Caco-2 (cell line): ENCODE measurements around the gene HNRNPC. TPM values are rescaled to one million over a fixed set of nuclear protein-coding genes. Genes with fewer than 3 reads are reported as not detected.

Source experiments
- BruUV-seq: library from RNA; stranded (reverse); fragments of 400-500 nt; replicated peaks from 2 replicates; lab custom pipeline; 2021; lab: Mats Ljungman, UMichigan
- CTCF ChIA-PET: fragments of 300-600 bp; sonication (Branson Sonifier 250); formaldehyde crosslinking; loops from one replicate; lab custom pipeline; 2022; ENCODE audit warnings: antibody characterized with exemption; lab: Charles Lee
- POLR2A ChIA-PET: fragments of 300-600 bp; sonication (Branson Sonifier 250); formaldehyde crosslinking; loops from one replicate; lab custom pipeline; 2022; ENCODE audit warnings: antibody characterized with exemption; lab: Charles Lee
- DNase-seq, 2 experiments: peaks; one replicate each; pipeline versions ENCODE4 v3.0.0 to v3.0.0-alpha.2; 2020 to 2022
- H3K27me3 ChIP-seq: replicated peaks from 2 replicates; pipeline ENCODE4 v1.6.0; 2011; ENCODE audit warnings: low read length; ENCODE audit not compliant: control insufficient read depth, insufficient read depth
- H3K36me3 ChIP-seq: 2 replicates; pipeline ENCODE4 v1.5.1; 2011; ENCODE audit warnings: low read length; ENCODE audit not compliant: control insufficient read depth, insufficient read depth
- H3K4me1 ChIP-seq: fragments of 250-450 bp; sonication (Bioruptor Pico); 2 replicates; pipeline ENCODE4 v1.5.1; 2020; ENCODE audit warnings: mild to moderate bottlenecking
- H3K4me3 ChIP-seq: 2 replicates; pipeline ENCODE4 v1.5.1; 2011; ENCODE audit warnings: low read depth, mild to moderate bottlenecking, control low read depth, low read length
- H3K9me3 ChIP-seq: fragments of 250-450 bp; sonication (Bioruptor Pico); 2 replicates; pipeline ENCODE4 v1.5.1; 2020; ENCODE audit warnings: mild to moderate bottlenecking, moderate library complexity
- H3K27ac Mint-ChIP-seq: one replicate; pipeline ENCODE4 v1.8.0; 2022; ENCODE audit warnings: mixed read lengths; ENCODE audit not compliant: unreplicated experiment
- H3K27me3 Mint-ChIP-seq: one replicate; pipeline ENCODE4 v1.8.0; 2022; ENCODE audit warnings: mixed read lengths; ENCODE audit not compliant: insufficient read depth, unreplicated experiment
- H3K36me3 Mint-ChIP-seq: one replicate; pipeline ENCODE4 v1.8.0; 2022; ENCODE audit warnings: mild to moderate bottlenecking, mixed read lengths; ENCODE audit not compliant: insufficient read depth, unreplicated experiment
- H3K4me1 Mint-ChIP-seq: one replicate; pipeline ENCODE4 v1.8.0; 2022; ENCODE audit warnings: low read depth, mixed read lengths; ENCODE audit not compliant: unreplicated experiment
- H3K4me3 Mint-ChIP-seq: one replicate; pipeline ENCODE4 v1.8.0; 2022; ENCODE audit warnings: mild to moderate bottlenecking, moderate library complexity, mixed read lengths; ENCODE audit not compliant: unreplicated experiment
- H3K9me3 Mint-ChIP-seq: one replicate; pipeline ENCODE4 v1.8.0; 2022; ENCODE audit warnings: mixed read lengths; ENCODE audit not compliant: unreplicated experiment
- intact Hi-C: fragments of 100-400 bp; cut with micrococcal nuclease; formaldehyde crosslinking; loops from one replicate; pipeline ENCODE4 v1.10.0; 2022; ENCODE audit not compliant: unreplicated experiment
- total RNA-seq: library from RNA; stranded (reverse); gene quantifications from 2 replicates; pipeline ENCODE4 v1.2.3, GENCODE V29; 2022
- TF ChIP-seq, protein P1 (sequence below), 2 experiments: fragments of 200-600 bp in 1 of 2; IDR thresholded peaks; 1 replicate in 1 of 2; 2 replicates in 1 of 2; pipeline versions ENCODE4 v1.5.1 to v1.8.0; 2011 to 2022; ENCODE audit warnings: antibody characterized with exemption in 1 of 2, control low read depth in 1 of 2, inconsistent platforms in 1 of 2, low read depth in 1 of 2, low read length in 1 of 2, mild to moderate bottlenecking in 1 of 2, moderate library complexity in 1 of 2; ENCODE audit not compliant: insufficient read depth in 1 of 2, severe bottlenecking in 1 of 2, unreplicated experiment in 1 of 2

Gene HNRNPC
- total RNA-seq, 1 experiment from 2014 or later: 512 TPM

DNA sequence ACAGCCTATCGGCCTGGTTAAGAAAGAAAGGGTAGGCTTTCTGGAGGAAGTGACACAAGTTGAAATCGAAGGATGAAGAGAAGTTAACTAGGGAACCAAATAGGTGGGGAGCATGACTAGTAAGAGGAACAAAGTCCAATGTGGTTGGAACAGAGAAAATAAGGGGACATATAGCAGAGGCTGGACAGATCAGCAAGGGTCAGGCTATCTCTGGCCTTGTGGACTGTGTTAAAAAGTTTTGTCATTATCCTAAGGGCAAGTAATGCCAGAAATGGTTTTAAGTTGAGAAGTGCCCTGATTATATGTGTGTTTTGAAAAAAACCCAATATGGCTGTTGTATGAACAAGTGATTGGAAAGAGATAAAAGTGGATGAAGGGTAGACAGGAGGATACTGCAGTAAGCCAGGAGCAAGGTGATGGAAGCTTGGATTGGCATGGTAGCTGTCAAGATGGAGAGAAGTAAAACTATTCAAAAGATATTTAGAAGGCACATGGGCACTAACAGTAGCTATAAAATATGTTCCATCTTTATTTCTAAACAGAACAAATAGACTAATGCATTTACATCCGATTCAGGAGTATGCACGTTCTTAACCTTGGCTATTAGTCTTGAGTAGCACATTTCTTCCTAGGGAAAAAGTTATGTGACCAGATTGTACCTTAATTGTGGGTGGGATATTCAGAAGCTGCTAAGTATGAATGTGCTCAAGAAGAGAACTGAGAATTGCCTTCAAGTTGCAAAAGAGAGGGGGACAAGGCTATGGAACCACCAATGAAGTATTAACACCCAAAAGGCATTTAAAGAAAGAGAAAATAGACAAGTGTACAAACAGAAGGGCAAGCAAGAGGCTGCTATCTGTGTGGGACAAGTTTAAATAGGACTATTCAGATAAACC, 66.5 kb downstream of the HNRNPC start:
- Histone ChIP-seq H3K27me3 (no peaks in the 10 kb centered on the region), H3K36me3 (no peaks in the 10 kb centered on the region; the same call in 1 of the 2 replicates), H3K4me3 (no peak overlapping the region), H3K4me1 (no peaks in the 10 kb centered on the region), H3K9me3 (no peaks in the 10 kb centered on the region; the same call in 1 of the 2 replicates)
- Mint-ChIP-seq H3K36me3 (peaks cover 96% of the 10 kb centered on the region), H3K4me1 (peaks cover 25% of the 10 kb centered on the region), H3K9me3 (no peaks in the 10 kb centered on the region), H3K4me3 (no peak overlapping the region), H3K27me3 (no peaks in the 10 kb centered on the region), H3K27ac (peak overlapping the region; percentile 36)
- CTCF ChIA-PET: no interaction called here
- no TSS peak for BruUV-seq
- intact Hi-C loops: no loop called here
- no peak for DNase-seq
- POLR2A ChIA-PET: no interaction called here
- TF ChIP-seq, protein P1, sequence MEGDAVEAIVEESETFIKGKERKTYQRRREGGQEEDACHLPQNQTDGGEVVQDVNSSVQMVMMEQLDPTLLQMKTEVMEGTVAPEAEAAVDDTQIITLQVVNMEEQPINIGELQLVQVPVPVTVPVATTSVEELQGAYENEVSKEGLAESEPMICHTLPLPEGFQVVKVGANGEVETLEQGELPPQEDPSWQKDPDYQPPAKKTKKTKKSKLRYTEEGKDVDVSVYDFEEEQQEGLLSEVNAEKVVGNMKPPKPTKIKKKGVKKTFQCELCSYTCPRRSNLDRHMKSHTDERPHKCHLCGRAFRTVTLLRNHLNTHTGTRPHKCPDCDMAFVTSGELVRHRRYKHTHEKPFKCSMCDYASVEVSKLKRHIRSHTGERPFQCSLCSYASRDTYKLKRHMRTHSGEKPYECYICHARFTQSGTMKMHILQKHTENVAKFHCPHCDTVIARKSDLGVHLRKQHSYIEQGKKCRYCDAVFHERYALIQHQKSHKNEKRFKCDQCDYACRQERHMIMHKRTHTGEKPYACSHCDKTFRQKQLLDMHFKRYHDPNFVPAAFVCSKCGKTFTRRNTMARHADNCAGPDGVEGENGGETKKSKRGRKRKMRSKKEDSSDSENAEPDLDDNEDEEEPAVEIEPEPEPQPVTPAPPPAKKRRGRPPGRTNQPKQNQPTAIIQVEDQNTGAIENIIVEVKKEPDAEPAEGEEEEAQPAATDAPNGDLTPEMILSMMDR (IDR thresholded peaks at IDR 0.05; ENCODE audit: insufficient read depth in 1 of 2, low read depth in 1 of 2, low read length in 1 of 2, severe bottlenecking in 1 of 2, unreplicated experiment in 1 of 2): no peak

DNA sequence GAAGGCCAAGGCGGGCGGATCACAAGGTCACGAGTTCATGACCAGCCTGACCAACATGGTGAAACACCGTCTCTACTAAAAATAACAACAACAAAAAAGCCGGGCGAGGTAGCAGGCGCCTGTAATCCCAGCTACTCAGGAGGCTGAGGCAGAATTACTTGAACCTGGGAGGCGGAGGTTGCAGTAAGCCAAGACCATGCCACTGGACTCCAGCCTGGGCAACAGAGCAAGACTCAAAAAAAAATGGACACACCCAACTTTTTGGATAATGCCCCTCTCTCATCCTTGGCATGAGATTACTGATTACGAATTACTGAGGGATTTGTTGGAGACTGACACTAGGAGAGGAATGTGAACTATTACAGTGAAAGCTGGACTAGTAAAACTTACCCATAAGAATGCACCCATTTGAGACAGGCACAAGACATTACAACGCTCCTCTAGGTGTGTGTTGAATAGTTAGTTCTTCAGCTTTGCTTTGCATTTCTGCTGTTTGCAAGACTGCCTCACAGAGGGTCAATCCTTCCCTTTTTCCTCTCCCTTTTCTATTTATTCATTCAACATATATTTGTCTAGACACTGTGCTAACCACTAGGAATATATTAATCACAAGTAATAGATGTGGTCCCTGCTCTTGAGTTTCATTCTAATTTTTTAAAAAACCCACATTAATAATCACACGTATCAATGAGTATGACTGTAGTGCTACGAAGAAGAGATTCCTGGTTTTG, 67.3 kb downstream of the HNRNPC start:
- Mint-ChIP-seq H3K36me3 (peaks cover 96% of the 10 kb centered on the region), H3K4me1 (peaks cover 23% of the 10 kb centered on the region), H3K27ac (no peak overlapping the region), H3K4me3 (no peak overlapping the region), H3K9me3 (no peaks in the 10 kb centered on the region), H3K27me3 (no peaks in the 10 kb centered on the region)
- no peaks in the 10 kb centered on the region for H3K27me3 ChIP-seq
- ChIA-PET CTCF (no interaction called here), POLR2A (no interaction called here)
- H3K36me3 ChIP-seq: no peaks in the 10 kb centered on the region; the same call in 1 of the 2 replicates
- no peak for DNase-seq
- TF ChIP-seq, protein P1 (IDR thresholded peaks at IDR 0.05; ENCODE audit: insufficient read depth in 1 of 2, low read depth in 1 of 2, low read length in 1 of 2, severe bottlenecking in 1 of 2, unreplicated experiment in 1 of 2): no peak
- no peak overlapping the region for H3K4me3 ChIP-seq
- BruUV-seq: no TSS peak
- intact Hi-C loops: no loop called here
- peaks cover 6% of the 10 kb centered on the region; the same call in 1 of the 2 replicates for H3K9me3 ChIP-seq
- no peaks in the 10 kb centered on the region for H3K4me1 ChIP-seq

DNA sequence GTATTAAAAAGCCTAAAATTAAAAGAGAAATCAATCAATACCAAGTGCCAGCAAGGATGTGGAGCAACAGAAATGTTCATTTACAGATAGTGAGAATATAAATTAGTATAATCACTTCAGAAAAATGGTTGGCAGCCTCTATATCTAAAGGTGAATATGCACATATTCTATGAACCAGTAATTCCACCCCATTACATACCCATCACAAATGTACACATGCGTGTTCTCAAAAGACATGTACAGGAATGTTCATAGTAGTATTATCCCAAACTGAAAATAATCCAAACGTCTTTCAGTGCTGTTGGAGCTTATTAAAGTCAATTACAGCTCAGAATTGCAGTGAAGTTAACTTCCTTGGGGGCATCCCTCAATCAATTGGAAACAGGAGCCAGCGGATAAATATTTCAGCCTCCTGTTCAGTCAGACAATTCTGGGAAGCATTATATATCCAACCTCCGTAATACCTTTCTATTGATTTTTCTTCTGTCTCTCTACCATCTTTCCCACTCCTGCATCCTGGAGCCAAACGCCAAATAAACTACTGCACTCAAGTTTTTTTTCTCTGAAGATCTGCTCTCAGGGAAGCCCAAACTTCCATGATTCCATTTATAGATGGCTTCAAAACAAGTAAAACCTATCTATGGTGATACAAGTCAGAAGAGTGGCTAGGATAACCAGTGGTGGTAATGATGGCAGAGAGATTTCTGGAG, 68.3 kb downstream of the HNRNPC start:
- ChIA-PET CTCF (no interaction called here), POLR2A (no interaction called here)
- DNase-seq: no peak
- Histone ChIP-seq H3K4me1 (no peaks in the 10 kb centered on the region), H3K4me3 (no peak overlapping the region), H3K27me3 (no peaks in the 10 kb centered on the region), H3K9me3 (peaks cover 6% of the 10 kb centered on the region; the same call in 1 of the 2 replicates), H3K36me3 (no peaks in the 10 kb centered on the region)
- Mint-ChIP-seq H3K27ac (no peak overlapping the region), H3K9me3 (no peaks in the 10 kb centered on the region), H3K36me3 (peaks cover 95% of the 10 kb centered on the region), H3K27me3 (no peaks in the 10 kb centered on the region), H3K4me3 (no peak overlapping the region), H3K4me1 (peaks cover 13% of the 10 kb centered on the region)
- intact Hi-C loops: no loop called here
- TF ChIP-seq, protein P1 (IDR thresholded peaks at IDR 0.05; ENCODE audit: insufficient read depth in 1 of 2, low read depth in 1 of 2, low read length in 1 of 2, severe bottlenecking in 1 of 2, unreplicated experiment in 1 of 2): no peak
- no TSS peak for BruUV-seq
